GM23338 (cell line): ENCODE data around the gene CXXC5. TPM values are rescaled to one million over a fixed set of nuclear protein-coding genes. Genes with fewer than 3 reads are reported as not detected.

Source experiments
- EZH2 ChIP-seq: fragments of 200-600 bp; sonication (generic); IDR thresholded peaks from one replicate; pipeline ENCODE4 v1.8.0; 2017; ENCODE audit warnings: antibody characterized with exemption, mild to moderate bottlenecking, low read depth; ENCODE audit not compliant: unreplicated experiment
- EZH2phosphoT487 ChIP-seq: fragments of 200-600 bp; sonication (generic); IDR thresholded peaks from one replicate; pipeline ENCODE4 v1.8.1; 2018; ENCODE audit warnings: antibody characterized with exemption; ENCODE audit not compliant: unreplicated experiment
- JUNB ChIP-seq: IDR thresholded peaks from one replicate; pipeline ENCODE4 v1.6.1; 2016; ENCODE audit warnings: antibody characterized with exemption; ENCODE audit not compliant: unreplicated experiment
- NANOG ChIP-seq: IDR thresholded peaks from 2 replicates; pipeline ENCODE4 v1.6.1; 2016; ENCODE audit warnings: antibody characterized with exemption, borderline replicate concordance
- ZNF331 ChIP-seq: fragments of 250-450 bp; sonication (Bioruptor Pico); IDR thresholded peaks from 2 replicates; pipeline ENCODE4 v1.5.0; 2020; ENCODE audit warnings: low read depth, mild to moderate bottlenecking, moderate library complexity
- polyA plus RNA-seq: library from polyadenylated mRNA; unstranded; fragments of >200 nt; fragmentation: Nextera tagmentation; extraction: Ambion mirVana; gene quantifications from 2 replicates; pipeline ENCODE4 v1.2.1, GENCODE V29; 2016
- total RNA-seq: library from RNA; depleted of rRNA; stranded (reverse); fragments of >200 nt; shearing (Covaris generic); gene quantifications from 2 replicates; pipeline ENCODE4 v1.2.3, GENCODE V29; 2014
- TF ChIP-seq, protein P1 (sequence below): fragments of 250-450 bp; sonication (Bioruptor Pico); IDR thresholded peaks from 2 replicates; pipeline ENCODE4 v1.5.0; 2020; ENCODE audit warnings: mild to moderate bottlenecking, moderate library complexity
- TF ChIP-seq, protein P2 (sequence below): IDR thresholded peaks from 2 replicates; pipeline ENCODE4 v1.6.1; 2016; ENCODE audit warnings: antibody characterized with exemption

The CXXC5 gene
- total and polyA plus RNA-seq, 2 experiments from 2014 or later, result 63.3 to 111 TPM

DNA sequence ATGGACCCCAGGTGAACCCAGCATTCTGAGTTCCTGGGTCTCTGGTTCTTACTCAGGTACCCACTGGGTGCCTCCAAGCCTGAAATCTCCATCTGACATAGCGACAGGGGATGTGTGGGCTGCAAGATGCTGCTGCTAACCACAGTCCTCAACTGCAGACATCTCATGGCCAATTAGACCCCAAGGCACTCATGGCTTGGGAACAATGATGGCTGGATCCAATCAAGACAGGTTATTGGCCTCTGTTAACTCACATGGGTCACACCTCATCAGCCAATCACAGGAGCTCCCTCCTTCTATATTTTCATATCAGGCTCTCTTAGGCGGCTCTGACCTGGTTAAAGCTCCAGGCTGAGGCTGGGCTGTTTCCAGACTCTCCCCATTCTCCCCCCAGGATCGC lies 57.0 kb downstream of the CXXC5 start (continued):
- TF ChIP-seq, protein P1, sequence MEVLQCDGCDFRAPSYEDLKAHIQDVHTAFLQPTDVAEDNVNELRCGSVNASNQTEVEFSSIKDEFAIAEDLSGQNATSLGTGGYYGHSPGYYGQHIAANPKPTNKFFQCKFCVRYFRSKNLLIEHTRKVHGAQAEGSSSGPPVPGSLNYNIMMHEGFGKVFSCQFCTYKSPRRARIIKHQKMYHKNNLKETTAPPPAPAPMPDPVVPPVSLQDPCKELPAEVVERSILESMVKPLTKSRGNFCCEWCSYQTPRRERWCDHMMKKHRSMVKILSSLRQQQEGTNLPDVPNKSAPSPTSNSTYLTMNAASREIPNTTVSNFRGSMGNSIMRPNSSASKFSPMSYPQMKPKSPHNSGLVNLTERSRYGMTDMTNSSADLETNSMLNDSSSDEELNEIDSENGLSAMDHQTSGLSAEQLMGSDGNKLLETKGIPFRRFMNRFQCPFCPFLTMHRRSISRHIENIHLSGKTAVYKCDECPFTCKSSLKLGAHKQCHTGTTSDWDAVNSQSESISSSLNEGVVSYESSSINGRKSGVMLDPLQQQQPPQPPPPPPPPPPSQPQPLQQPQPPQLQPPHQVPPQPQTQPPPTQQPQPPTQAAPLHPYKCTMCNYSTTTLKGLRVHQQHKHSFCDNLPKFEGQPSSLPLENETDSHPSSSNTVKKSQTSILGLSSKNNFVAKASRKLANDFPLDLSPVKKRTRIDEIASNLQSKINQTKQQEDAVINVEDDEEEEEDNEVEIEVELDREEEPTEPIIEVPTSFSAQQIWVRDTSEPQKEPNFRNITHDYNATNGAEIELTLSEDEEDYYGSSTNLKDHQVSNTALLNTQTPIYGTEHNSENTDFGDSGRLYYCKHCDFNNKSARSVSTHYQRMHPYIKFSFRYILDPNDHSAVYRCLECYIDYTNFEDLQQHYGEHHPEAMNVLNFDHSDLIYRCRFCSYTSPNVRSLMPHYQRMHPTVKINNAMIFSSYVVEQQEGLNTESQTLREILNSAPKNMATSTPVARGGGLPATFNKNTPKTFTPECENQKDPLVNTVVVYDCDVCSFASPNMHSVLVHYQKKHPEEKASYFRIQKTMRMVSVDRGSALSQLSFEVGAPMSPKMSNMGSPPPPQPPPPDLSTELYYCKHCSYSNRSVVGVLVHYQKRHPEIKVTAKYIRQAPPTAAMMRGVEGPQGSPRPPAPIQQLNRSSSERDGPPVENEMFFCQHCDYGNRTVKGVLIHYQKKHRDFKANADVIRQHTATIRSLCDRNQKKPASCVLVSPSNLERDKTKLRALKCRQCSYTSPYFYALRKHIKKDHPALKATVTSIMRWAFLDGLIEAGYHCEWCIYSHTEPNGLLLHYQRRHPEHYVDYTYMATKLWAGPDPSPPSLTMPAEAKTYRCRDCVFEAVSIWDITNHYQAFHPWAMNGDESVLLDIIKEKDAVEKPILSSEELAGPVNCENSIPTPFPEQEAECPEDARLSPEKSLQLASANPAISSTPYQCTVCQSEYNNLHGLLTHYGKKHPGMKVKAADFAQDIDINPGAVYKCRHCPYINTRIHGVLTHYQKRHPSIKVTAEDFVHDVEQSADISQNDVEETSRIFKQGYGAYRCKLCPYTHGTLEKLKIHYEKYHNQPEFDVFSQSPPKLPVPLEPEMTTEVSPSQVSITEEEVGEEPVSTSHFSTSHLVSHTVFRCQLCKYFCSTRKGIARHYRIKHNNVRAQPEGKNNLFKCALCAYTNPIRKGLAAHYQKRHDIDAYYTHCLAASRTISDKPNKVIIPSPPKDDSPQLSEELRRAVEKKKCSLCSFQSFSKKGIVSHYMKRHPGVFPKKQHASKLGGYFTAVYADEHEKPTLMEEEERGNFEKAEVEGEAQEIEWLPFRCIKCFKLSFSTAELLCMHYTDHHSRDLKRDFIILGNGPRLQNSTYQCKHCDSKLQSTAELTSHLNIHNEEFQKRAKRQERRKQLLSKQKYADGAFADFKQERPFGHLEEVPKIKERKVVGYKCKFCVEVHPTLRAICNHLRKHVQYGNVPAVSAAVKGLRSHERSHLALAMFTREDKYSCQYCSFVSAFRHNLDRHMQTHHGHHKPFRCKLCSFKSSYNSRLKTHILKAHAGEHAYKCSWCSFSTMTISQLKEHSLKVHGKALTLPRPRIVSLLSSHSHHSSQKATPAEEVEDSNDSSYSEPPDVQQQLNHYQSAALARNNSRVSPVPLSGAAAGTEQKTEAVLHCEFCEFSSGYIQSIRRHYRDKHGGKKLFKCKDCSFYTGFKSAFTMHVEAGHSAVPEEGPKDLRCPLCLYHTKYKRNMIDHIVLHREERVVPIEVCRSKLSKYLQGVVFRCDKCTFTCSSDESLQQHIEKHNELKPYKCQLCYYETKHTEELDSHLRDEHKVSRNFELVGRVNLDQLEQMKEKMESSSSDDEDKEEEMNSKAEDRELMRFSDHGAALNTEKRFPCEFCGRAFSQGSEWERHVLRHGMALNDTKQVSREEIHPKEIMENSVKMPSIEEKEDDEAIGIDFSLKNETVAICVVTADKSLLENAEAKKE (CRISPR knock-in tag), result no peak
- no peak for TF ChIP-seq EZH2phosphoT487
- no peak for TF ChIP-seq ZNF331 (CRISPR knock-in tag)
- no peak for TF ChIP-seq EZH2
- TF ChIP-seq JUNB, result no peak
- no peak for TF ChIP-seq NANOG
- TF ChIP-seq, protein P2, sequence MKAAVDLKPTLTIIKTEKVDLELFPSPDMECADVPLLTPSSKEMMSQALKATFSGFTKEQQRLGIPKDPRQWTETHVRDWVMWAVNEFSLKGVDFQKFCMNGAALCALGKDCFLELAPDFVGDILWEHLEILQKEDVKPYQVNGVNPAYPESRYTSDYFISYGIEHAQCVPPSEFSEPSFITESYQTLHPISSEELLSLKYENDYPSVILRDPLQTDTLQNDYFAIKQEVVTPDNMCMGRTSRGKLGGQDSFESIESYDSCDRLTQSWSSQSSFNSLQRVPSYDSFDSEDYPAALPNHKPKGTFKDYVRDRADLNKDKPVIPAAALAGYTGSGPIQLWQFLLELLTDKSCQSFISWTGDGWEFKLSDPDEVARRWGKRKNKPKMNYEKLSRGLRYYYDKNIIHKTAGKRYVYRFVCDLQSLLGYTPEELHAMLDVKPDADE, result no peak
